ENCODE data around the gene IGFBP7.

The IGFBP7 gene

GRCh38 chr4:57109847-57110639 lies at the start of gene IGFBP7:
Gene IGFBP7, minus strand, starts transcription at chr4:57110385. Its CDS starts 34 bp downstream, at chr4:57110351.
- DNase-seq (ENCODE audit: low read depth, low spot score): no peak

GRCh38 chr4:57159866-57160265 lies 49.7 kb upstream of the IGFBP7 start:
- DNase-seq (ENCODE audit: low read depth, low spot score): no peak

GRCh38 chr4:57158762-57159161 lies 48.6 kb upstream of the IGFBP7 start:
- DNase-seq (ENCODE audit: low read depth, low spot score): no peak

- no peak for DNase-seq (ENCODE audit: low read depth, low spot score)
Measured at GRCh38 chr4:57158221-57158620, 48.0 kb upstream of the IGFBP7 start.

- DNase-seq (ENCODE audit: low read depth, low spot score): no peak
Measured at GRCh38 chr4:57157596-57158137, 47.5 kb upstream of the IGFBP7 start.

- no peak for DNase-seq (ENCODE audit: low read depth, low spot score)
Measured at GRCh38 chr4:57156242-57156990, 46.2 kb upstream of the IGFBP7 start.

GRCh38 chr4:57154926-57155325 lies 44.7 kb upstream of the IGFBP7 start:
- DNase-seq (ENCODE audit: low read depth, low spot score): no peak

- no peak for DNase-seq (ENCODE audit: low read depth, low spot score)
Measured at GRCh38 chr4:57154191-57154590, 44.0 kb upstream of the IGFBP7 start.

GRCh38 chr4:57153207-57153606 lies 43.0 kb upstream of the IGFBP7 start:
- no peak for DNase-seq (ENCODE audit: low read depth, low spot score)

- DNase-seq (ENCODE audit: low read depth, low spot score): no peak
Measured at GRCh38 chr4:57151481-57151880, 41.3 kb upstream of the IGFBP7 start.

- no peak for DNase-seq (ENCODE audit: low read depth, low spot score)
Measured at GRCh38 chr4:57149833-57150232, 39.6 kb upstream of the IGFBP7 start.

- DNase-seq (ENCODE audit: low read depth, low spot score): no peak
Measured at GRCh38 chr4:57148831-57149505, 38.8 kb upstream of the IGFBP7 start.

GRCh38 chr4:57148177-57148576 lies 38.0 kb upstream of the IGFBP7 start:
- DNase-seq (ENCODE audit: low read depth, low spot score): no peak

- DNase-seq (ENCODE audit: low read depth, low spot score): no peak
Measured at GRCh38 chr4:57147335-57148060, 37.3 kb upstream of the IGFBP7 start.

- DNase-seq (ENCODE audit: low read depth, low spot score): no peak
Measured at GRCh38 chr4:57146444-57146843, 36.3 kb upstream of the IGFBP7 start.

- DNase-seq (ENCODE audit: low read depth, low spot score): no peak
Measured at GRCh38 chr4:57144466-57144865, 34.3 kb upstream of the IGFBP7 start.

GRCh38 chr4:57139783-57140182 lies 29.6 kb upstream of the IGFBP7 start:
- DNase-seq (ENCODE audit: low read depth, low spot score): no peak

- no peak for DNase-seq (ENCODE audit: low read depth, low spot score)
Measured at GRCh38 chr4:57137261-57137660, 27.1 kb upstream of the IGFBP7 start.

GRCh38 chr4:57136281-57136680 lies 26.1 kb upstream of the IGFBP7 start:
- no peak for DNase-seq (ENCODE audit: low read depth, low spot score)

GRCh38 chr4:57132743-57133137 lies 22.6 kb upstream of the IGFBP7 start:
- no peak for DNase-seq (ENCODE audit: low read depth, low spot score)

Data from activated CD4-positive, CD25-positive, alpha-beta regulatory T cell treated with anti-CD3 and anti-CD28 coated beads, Interleukin-2, amount 50 U/mL, for 16 hours (primary cell).